Loucy (cell line): ENCODE data around the gene MTPN.

Experiments
- CTCF ChIP-seq: fragments of 200-600 bp; sonication (generic); conservative IDR thresholded peaks from 2 replicates; pipeline ENCODE4 v1.5.1; 2014; ENCODE audit warnings: mild to moderate bottlenecking, antibody characterized with exemption, low read length
- EZH2phosphoT487 ChIP-seq: fragments of 200-600 bp; IDR thresholded peaks from 2 replicates; pipeline ENCODE4 v1.6.1; 2018; ENCODE audit warnings: antibody characterized with exemption, mild to moderate bottlenecking, moderate library complexity, borderline replicate concordance

GRCh38 chr7:135904282-135904681 is 72.9 kb downstream of the MTPN start:
- no peak for TF ChIP-seq CTCF
- no peak for TF ChIP-seq EZH2phosphoT487
